ENCODE data around the gene RELT.

The RELT gene

GRCh38 chr11:73376160-73376802 is at the start of gene RELT:
Gene RELT (plus strand): TSS chr11:73376399. CDS start chr11:73389137, 12,738 bp downstream.
- DNase-seq (ENCODE audit: low spot score): peak; percentile 94
- ChIA-PET CTCF (interaction anchor here (0.6 to 1.7 kb wide), 5 partner anchors 17 to 1258 kb away, joined by 3 to 8 read pairs (median 4); no protein-coding TSS in a partner anchor), POLR2A (ENCODE audit: low non-redundant PET) (no interaction called here)
- peak; percentile 96 for TF ChIP-seq CTCF (conservative IDR thresholded peaks at IDR 0.05; ENCODE audit: low read depth)
- H3K27ac ChIP-seq: peak within 1 kb of the TSS; percentile 93

GRCh38 chr11:73326929-73327811 is 49.0 kb upstream of the RELT start:
- no peak for DNase-seq (ENCODE audit: low spot score)
- H3K27ac ChIP-seq: peak overlapping the region; percentile 48
- ChIA-PET POLR2A (ENCODE audit: low non-redundant PET) (interaction anchor here (1.3 kb wide), 1 partner anchor 18 kb away, joined by 4 read pairs; no protein-coding TSS in a partner anchor), CTCF (interaction anchor here (0.5 to 1.9 kb wide), 5 partner anchors 8 to 925 kb away, joined by 3 to 8 read pairs (median 4); no protein-coding TSS in a partner anchor)
- no peak for TF ChIP-seq CTCF (conservative IDR thresholded peaks at IDR 0.05; ENCODE audit: low read depth)

GRCh38 chr11:73327812-73328364 is 48.3 kb upstream of the RELT start:
- TF ChIP-seq CTCF (conservative IDR thresholded peaks at IDR 0.05; ENCODE audit: low read depth): no peak
- H3K27ac ChIP-seq: peak overlapping the region; percentile 26; the same call in 1 of the 2 replicates
- DNase-seq (ENCODE audit: low spot score): no peak
- CTCF ChIA-PET: interaction anchor here (0.5 to 1.9 kb wide), 4 partner anchors 8 to 924 kb away, joined by 3 to 8 read pairs (median 4); no protein-coding TSS in a partner anchor
- POLR2A ChIA-PET (ENCODE audit: low non-redundant PET): interaction anchor here (0.7 kb wide), 1 partner anchor 49 kb away, joined by 3 read pairs; no protein-coding TSS in a partner anchor

GRCh38 chr11:73330569-73331093 is 45.6 kb upstream of the RELT start:
- POLR2A ChIA-PET (ENCODE audit: low non-redundant PET): no interaction called here

GRCh38 chr11:73331138-73331916 is 44.9 kb upstream of the RELT start:
- ChIA-PET CTCF (interaction anchor here (0.6 kb wide), 2 partner anchors 22 to 647 kb away, joined by 3 read pairs; no protein-coding TSS in a partner anchor), POLR2A (ENCODE audit: low non-redundant PET) (no interaction called here)
- H3K27ac ChIP-seq: peak overlapping the region; percentile 16; the same call in 1 of the 2 replicates
- TF ChIP-seq CTCF (conservative IDR thresholded peaks at IDR 0.05; ENCODE audit: low read depth): no peak
- no peak for DNase-seq (ENCODE audit: low spot score)

More at GRCh38 chr11:73330569-73331093, 45.6 kb upstream of the RELT start:
- TF ChIP-seq CTCF (conservative IDR thresholded peaks at IDR 0.05; ENCODE audit: low read depth): no peak
- DNase-seq (ENCODE audit: low spot score): no peak
- peak overlapping the region; percentile 16; the same call in 1 of the 2 replicates for H3K27ac ChIP-seq
- CTCF ChIA-PET: interaction anchor here (0.6 kb wide), 1 partner anchor 647 kb away, joined by 3 read pairs; no protein-coding TSS in a partner anchor
